Measurements from ENCODE around the gene DCLK1. TPM values are rescaled to one million over a fixed set of nuclear protein-coding genes. Genes with fewer than 3 reads are reported as not detected.

The DCLK1 gene
- total RNA-seq, 1 donor from 2014 or later, result 2.9 TPM

GRCh38 chr13:36135876-36136275 lies 4.7 kb upstream of the DCLK1 start:
- peaks cover 2% of the 10 kb centered on the region for H3K27me3 ChIP-seq (ENCODE audit: control insufficient read depth, insufficient read depth, low read length)
- no peak for TF ChIP-seq CTCF (IDR thresholded peaks at IDR 0.05; ENCODE audit: insufficient read depth, low read length, poor library complexity, severe bottlenecking)
- no peak overlapping the region for H3K4me3 ChIP-seq (ENCODE audit: low read depth, low read length)
- no peaks in the 10 kb centered on the region for H3K36me3 ChIP-seq (ENCODE audit: control insufficient read depth, insufficient read depth, low read length)
- DNase-seq (ENCODE audit: low read depth), result no peak

GRCh38 chr13:36134632-36135031 lies 3.5 kb upstream of the DCLK1 start:
- TF ChIP-seq CTCF (IDR thresholded peaks at IDR 0.05; ENCODE audit: insufficient read depth, low read length, poor library complexity, severe bottlenecking), result no peak
- H3K36me3 ChIP-seq (ENCODE audit: control insufficient read depth, insufficient read depth, low read length), result no peaks in the 10 kb centered on the region
- H3K27me3 ChIP-seq (ENCODE audit: control insufficient read depth, insufficient read depth, low read length), result peaks cover 6% of the 10 kb centered on the region
- H3K4me3 ChIP-seq (ENCODE audit: low read depth, low read length), result no peak overlapping the region
- DNase-seq (ENCODE audit: low read depth), result no peak

GRCh38 chr13:36133950-36134626 lies 2.9 kb upstream of the DCLK1 start:
- no peak for DNase-seq (ENCODE audit: low read depth)
- H3K27me3 ChIP-seq (ENCODE audit: control insufficient read depth, insufficient read depth, low read length), result peaks cover 9% of the 10 kb centered on the region
- no peak for TF ChIP-seq CTCF (IDR thresholded peaks at IDR 0.05; ENCODE audit: insufficient read depth, low read length, poor library complexity, severe bottlenecking)
- no peak overlapping the region for H3K4me3 ChIP-seq (ENCODE audit: low read depth, low read length)
- no peaks in the 10 kb centered on the region for H3K36me3 ChIP-seq (ENCODE audit: control insufficient read depth, insufficient read depth, low read length)

- TF ChIP-seq CTCF (IDR thresholded peaks at IDR 0.05; ENCODE audit: insufficient read depth, low read length, poor library complexity, severe bottlenecking), result no peak
- Histone ChIP-seq H3K36me3 (ENCODE audit: control insufficient read depth, insufficient read depth, low read length) (no peaks in the 10 kb centered on the region), H3K4me3 (ENCODE audit: low read depth, low read length) (no peak overlapping the region), H3K27me3 (ENCODE audit: control insufficient read depth, insufficient read depth, low read length) (peaks cover 9% of the 10 kb centered on the region)
- no peak for DNase-seq (ENCODE audit: low read depth)
Observed at GRCh38 chr13:36132376-36132775, 1.2 kb upstream of the DCLK1 start.

GRCh38 chr13:36131931-36132297 lies 732 bp upstream of the DCLK1 start:
- Histone ChIP-seq H3K27me3 (ENCODE audit: control insufficient read depth, insufficient read depth, low read length) (peaks cover 9% of the 10 kb centered on the region), H3K4me3 (ENCODE audit: low read depth, low read length) (no peak overlapping the region), H3K36me3 (ENCODE audit: control insufficient read depth, insufficient read depth, low read length) (no peaks in the 10 kb centered on the region)
- no peak for DNase-seq (ENCODE audit: low read depth)
- no peak for TF ChIP-seq CTCF (IDR thresholded peaks at IDR 0.05; ENCODE audit: insufficient read depth, low read length, poor library complexity, severe bottlenecking)
